OCI-LY7 (cell line): ENCODE measurements around the gene FCHSD2.

Experiments used
- CTCF ChIP-seq: fragments of 200-600 bp; sonication (generic); conservative IDR thresholded peaks from 2 replicates; pipeline ENCODE4 v1.5.1; 2014; ENCODE audit warnings: mild to moderate bottlenecking, antibody characterized with exemption, low read length, moderate library complexity, mixed read lengths
- EZH2phosphoT487 ChIP-seq: fragments of 200-600 bp; sonication (generic); IDR thresholded peaks from 2 replicates; pipeline ENCODE4 v1.6.1; 2018; ENCODE audit warnings: low read depth, borderline replicate concordance, mild to moderate bottlenecking, mixed run types, antibody characterized with exemption, low read length, moderate library complexity, mixed read lengths

GRCh38 chr11:73188301-73188700 is 46.2 kb upstream of the FCHSD2 start:
- TF ChIP-seq CTCF (no peak), EZH2phosphoT487 (no peak)
